Naive thymus-derived CD8-positive, alpha-beta T cell (primary cell): ENCODE data around the gene CDC34. TPM values are rescaled to one million over a fixed set of nuclear protein-coding genes. Genes with fewer than 3 reads are reported as not detected.

ENCODE experiments used
- ATAC-seq, 2 donors: fragments of 150-1000 bp; cut with Tn5 transposase in 1 of 2; sonication (Bioruptor Pico), chemical (Tn5 transposase) in 1 of 2; 1 replicate in 1 of 2; 2 replicates in 1 of 2; pipeline ENCODE4 v1.10.0; 2021; ENCODE audit warnings: mild to moderate bottlenecking in 2 of 2, moderate library complexity in 2 of 2
- POLR2A ChIA-PET: fragments of 350-600 bp; sonication (Branson Sonifier 250); formaldehyde crosslinking; loops from one replicate; lab custom pipeline; 2021; ENCODE audit warnings: antibody characterized with exemption; lab: Charles Lee
- DNase-seq, 10 donors: peaks; one replicate each; pipeline versions ENCODE4 v3.0.0 to v3.0.0-alpha.2; 2020 to 2022
- H3K27ac Mint-ChIP-seq, 10 donors: one replicate each; pipeline ENCODE4 v1.8.0; 2020 to 2022; ENCODE audit warnings: mild to moderate bottlenecking in 10 of 10, mixed read lengths in 10 of 10, moderate library complexity in 4 of 10, inconsistent platforms in 1 of 10
- H3K27me3 Mint-ChIP-seq, 5 donors: one replicate each; pipeline ENCODE4 v1.8.0; 2021 to 2022; ENCODE audit warnings: mixed read lengths in 5 of 5
- H3K36me3 Mint-ChIP-seq, 3 donors: one replicate each; pipeline ENCODE4 v1.8.0; 2020 to 2022; ENCODE audit warnings: mixed read lengths in 3 of 3, mild to moderate bottlenecking in 2 of 3, inconsistent platforms in 1 of 3
- H3K4me1 Mint-ChIP-seq, 4 donors: one replicate each; pipeline ENCODE4 v1.8.0; 2021 to 2022; ENCODE audit warnings: mixed read lengths in 4 of 4
- H3K4me3 Mint-ChIP-seq, 10 donors: one replicate each; pipeline ENCODE4 v1.8.0; 2020 to 2022; ENCODE audit warnings: mild to moderate bottlenecking in 10 of 10, mixed read lengths in 10 of 10, moderate library complexity in 6 of 10, inconsistent platforms in 1 of 10
- H3K9me3 Mint-ChIP-seq, 9 donors: one replicate each; pipeline ENCODE4 v1.8.0; 2020 to 2022; ENCODE audit warnings: mixed read lengths in 9 of 9, mild to moderate bottlenecking in 3 of 9, inconsistent platforms in 1 of 9, moderate library complexity in 1 of 9
- polyA plus RNA-seq, 3 donors: library from polyadenylated mRNA; unstranded; fragments of 300-500 nt; fragmentation: Illumina TruSeq; gene quantifications; one replicate each; pipeline ENCODE4 v1.2.3, GENCODE V29; 2021
- total RNA-seq, 8 experiments: library from RNA in 2 of 8; stranded (reverse) in 2 of 8; gene quantifications; one replicate each; pipeline ENCODE4 v1.2.3 and lab custom pipeline; 2021 to 2026

Gene CDC34
- total and polyA plus RNA-seq, 5 experiments from 2014 or later, result 20.6 to 46.7 (median 41.7) TPM

DNA sequence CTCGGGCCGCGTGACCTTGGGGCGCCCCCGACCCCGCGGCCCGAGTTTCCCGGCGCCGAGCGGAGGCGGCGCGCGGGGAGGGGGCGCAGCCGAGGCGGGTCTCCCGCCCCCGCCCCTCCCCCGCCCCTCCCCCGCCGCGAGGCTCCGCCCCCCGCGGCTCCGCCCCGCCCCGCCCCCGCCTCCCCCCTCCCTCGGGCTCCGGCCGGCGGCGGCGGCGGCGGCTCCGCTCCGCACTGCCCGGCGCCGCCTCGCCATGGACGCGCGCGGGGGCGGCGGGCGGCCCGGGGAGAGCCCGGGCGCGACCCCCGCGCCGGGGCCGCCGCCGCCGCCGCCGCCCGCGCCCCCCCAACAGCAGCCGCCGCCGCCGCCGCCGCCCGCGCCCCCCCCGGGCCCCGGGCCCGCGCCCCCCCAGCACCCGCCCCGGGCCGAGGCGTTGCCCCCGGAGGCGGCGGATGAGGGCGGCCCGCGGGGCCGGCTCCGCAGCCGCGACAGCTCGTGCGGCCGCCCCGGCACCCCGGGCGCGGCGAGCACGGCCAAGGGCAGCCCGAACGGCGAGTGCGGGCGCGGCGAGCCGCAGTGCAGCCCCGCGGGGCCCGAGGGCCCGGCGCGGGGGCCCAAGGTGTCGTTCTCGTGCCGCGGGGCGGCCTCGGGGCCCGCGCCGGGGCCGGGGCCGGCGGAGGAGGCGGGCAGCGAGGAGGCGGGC is 58.3 kb downstream of the CDC34 start, which contains the start of gene HCN2:
TSS of gene HCN2 (plus strand) at position 189 of the 703 bp plus-strand sequence. CDS start at position 254, 65 bp downstream.
- H3K4me3 Mint-ChIP-seq, result peak within 1 kb of the TSS; percentile 42 to 68 (median 54)
- POLR2A ChIA-PET, result interaction anchor here (0.6 kb wide), 1 partner anchor 58 kb away, joined by 3 read pairs; no protein-coding TSS in a partner anchor
- DNase-seq (no peak), ATAC-seq (peak; percentile 4 to 24)
- peaks cover 0 to 36% (median 0%) of the 10 kb centered on the region in 5 donors for H3K27me3 Mint-ChIP-seq
- H3K4me1 Mint-ChIP-seq, result peaks cover 1 to 13% (median 10%) of the 10 kb centered on the region in 4 donors
- no peaks in the 10 kb centered on the region for H3K9me3 Mint-ChIP-seq
- H3K27ac Mint-ChIP-seq, result no peak within 1 kb of the TSS
- H3K36me3 Mint-ChIP-seq, result no peaks in the 10 kb centered on the region

DNA sequence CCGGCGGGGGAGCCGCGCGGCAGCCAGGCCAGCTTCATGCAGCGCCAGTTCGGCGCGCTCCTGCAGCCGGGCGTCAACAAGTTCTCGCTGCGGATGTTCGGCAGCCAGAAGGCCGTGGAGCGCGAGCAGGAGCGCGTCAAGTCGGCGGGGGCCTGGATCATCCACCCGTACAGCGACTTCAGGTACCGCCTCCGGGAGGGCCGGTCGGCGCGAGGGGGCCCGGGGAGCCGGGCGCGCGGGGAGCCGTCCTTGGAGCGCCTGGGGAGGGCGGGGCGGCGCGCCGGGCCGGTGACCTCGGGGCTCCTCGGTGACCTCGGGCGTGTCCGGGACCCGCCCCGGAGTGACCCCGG is 58.8 kb downstream of the CDC34 start:
- H3K36me3 Mint-ChIP-seq, result no peaks in the 10 kb centered on the region
- peak; percentile 48 to 54 for ATAC-seq
- H3K27me3 Mint-ChIP-seq, result peaks cover 0 to 36% (median 0%) of the 10 kb centered on the region in 5 donors
- peak in 6 of 10 donors; percentile 25 to 44 (median 37) for DNase-seq
- peak overlapping the region in 5 of 10 donors; percentile 42 to 66 (median 63) for H3K4me3 Mint-ChIP-seq
- H3K9me3 Mint-ChIP-seq, result no peaks in the 10 kb centered on the region
- POLR2A ChIA-PET, result interaction anchor here (0.6 kb wide), 1 partner anchor 58 kb away, joined by 3 read pairs; no protein-coding TSS in a partner anchor
- H3K27ac Mint-ChIP-seq, result no peak overlapping the region
- H3K4me1 Mint-ChIP-seq, result peaks cover 1 to 13% (median 10%) of the 10 kb centered on the region in 4 donors

DNA sequence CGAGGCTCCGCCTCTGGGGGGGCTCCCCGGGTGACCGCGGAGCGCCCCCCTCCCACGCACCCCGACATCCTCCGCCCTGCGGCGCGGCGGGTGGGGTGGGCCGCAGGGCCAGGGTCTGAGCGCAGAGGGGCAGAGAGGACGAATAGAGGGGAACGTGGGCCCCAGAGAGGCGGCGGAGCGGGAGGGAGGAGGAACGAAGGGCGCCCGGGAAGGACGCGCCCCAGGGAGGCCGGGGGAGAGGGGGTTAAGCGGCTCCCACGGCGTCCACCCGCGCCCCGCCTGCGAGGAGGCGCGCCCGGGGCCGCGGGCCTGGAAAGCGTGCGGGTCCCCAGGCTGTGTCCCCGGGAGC is 59.2 kb downstream of the CDC34 start:
- H3K4me3 Mint-ChIP-seq, result peak overlapping the region in 1 of 10 donors; percentile 49
- H3K27me3 Mint-ChIP-seq, result peaks cover 0 to 36% (median 0%) of the 10 kb centered on the region in 5 donors
- H3K27ac Mint-ChIP-seq, result no peak overlapping the region
- POLR2A ChIA-PET, result no interaction called here
- H3K36me3 Mint-ChIP-seq, result no peaks in the 10 kb centered on the region
- ATAC-seq (no peak), DNase-seq (no peak)
- no peaks in the 10 kb centered on the region for H3K9me3 Mint-ChIP-seq
- H3K4me1 Mint-ChIP-seq, result peaks cover 1 to 13% (median 10%) of the 10 kb centered on the region in 4 donors

DNA sequence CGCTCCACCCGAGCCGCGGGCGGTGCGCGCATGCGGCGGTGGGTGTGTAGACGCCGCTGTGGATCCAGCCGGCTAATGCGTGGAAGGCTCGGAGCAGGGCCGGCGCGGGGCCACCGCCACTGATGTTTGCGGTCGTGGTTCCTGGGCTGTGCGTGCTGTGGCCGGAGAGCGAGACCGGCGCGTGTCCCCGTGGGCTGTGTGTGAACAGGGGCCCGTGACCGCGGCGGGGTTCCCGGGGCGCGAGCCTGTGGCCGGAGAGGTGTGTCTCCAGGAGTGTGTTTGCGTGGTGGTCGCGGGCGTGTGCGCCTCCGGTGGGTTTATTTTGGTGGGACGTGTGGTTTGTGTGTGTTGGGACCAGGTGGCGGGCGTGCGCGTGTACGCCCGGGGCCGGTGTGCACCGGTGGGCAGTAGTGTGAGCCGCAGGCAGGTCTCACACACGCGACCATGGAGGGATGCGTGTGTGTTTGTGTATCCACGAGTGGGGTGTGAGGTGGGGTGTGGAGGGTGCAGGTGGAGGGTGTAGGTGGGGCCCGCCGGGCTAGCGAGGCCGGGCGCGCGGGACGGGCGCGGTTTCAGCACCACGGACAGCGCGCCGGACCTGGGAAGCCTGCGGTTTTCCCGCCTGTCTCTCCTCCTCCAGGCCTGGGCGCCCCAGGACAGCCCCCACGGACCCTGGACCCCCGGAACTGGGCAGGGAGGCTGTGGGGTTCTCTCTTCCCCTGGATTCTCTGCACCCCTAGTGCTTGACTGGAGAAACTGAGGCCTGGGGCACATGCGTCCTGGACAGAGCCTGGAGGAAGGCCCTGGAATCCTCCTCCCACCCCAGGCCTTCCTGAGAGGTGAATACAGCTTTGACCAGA is 59.8 kb downstream of the CDC34 start:
- DNase-seq, result no peak
- no peak for ATAC-seq
- POLR2A ChIA-PET, result no interaction called here
- H3K27ac Mint-ChIP-seq, result peak overlapping the region in 1 of 10 donors; percentile 51
- H3K4me3 Mint-ChIP-seq, result peak overlapping the region in 8 of 10 donors; percentile 9 to 76 (median 32)
- H3K4me1 Mint-ChIP-seq, result peaks cover under 1 to 13% (median 10%) of the 10 kb centered on the region in 4 donors
- no peaks in the 10 kb centered on the region for H3K9me3 Mint-ChIP-seq
- H3K27me3 Mint-ChIP-seq, result peaks cover 0 to 32% (median 0%) of the 10 kb centered on the region in 5 donors
- no peaks in the 10 kb centered on the region for H3K36me3 Mint-ChIP-seq

Other genes starting within 250 kb of the CDC34 start
- gene PLPP2, start 240.4 kb upstream of the CDC34 start, total RNA-seq, result not detected
- gene PLPP2, start 240.4 kb upstream of the CDC34 start, polyA plus RNA-seq, result under 1 TPM in 1 of 3 donors, not detected in 2; 0.69 TPM
- 10 to 100 TPM; 16.8 to 20.3 TPM for gene MIER2, start 187.0 kb upstream of the CDC34 start, total RNA-seq
- gene MIER2, start 187.0 kb upstream of the CDC34 start, polyA plus RNA-seq, result 1 to 10 TPM; 2.1 to 3.1 (median 2.4) TPM
- not detected for gene C2CD4C, start 122.6 kb upstream of the CDC34 start, total RNA-seq
- gene C2CD4C, start 122.6 kb upstream of the CDC34 start, polyA plus RNA-seq, result not detected
- 1 to 10 TPM; 3.6 to 4.0 TPM for gene SHC2, start 70.7 kb upstream of the CDC34 start, total RNA-seq
- gene SHC2, start 70.7 kb upstream of the CDC34 start, polyA plus RNA-seq, result 1 to 10 TPM in 1 of 3 donors, under 1 TPM in 2; 0.30 to 1.8 (median 0.41) TPM
- gene MADCAM1, start 35.3 kb upstream of the CDC34 start, total RNA-seq, result 1 to 10 TPM; 1.1 to 1.2 TPM
- under 1 TPM; 0.17 to 0.33 (median 0.17) TPM for gene MADCAM1, start 35.3 kb upstream of the CDC34 start, polyA plus RNA-seq
- 10 to 100 TPM; 31.5 to 33.0 TPM for gene TPGS1, start 24.3 kb upstream of the CDC34 start, total RNA-seq
- 10 to 100 TPM; 31.6 to 43.3 (median 42.3) TPM for gene TPGS1, start 24.3 kb upstream of the CDC34 start, polyA plus RNA-seq
- 10 to 100 TPM; 46.9 to 55.9 TPM for gene GZMM, start 12.3 kb downstream of the CDC34 start, total RNA-seq
- 100 to 1,000 TPM; 228 to 450 (median 333) TPM for gene GZMM, start 12.3 kb downstream of the CDC34 start, polyA plus RNA-seq
- gene BSG, start 40.8 kb downstream of the CDC34 start, total RNA-seq, result 100 to 1,000 TPM; 106 to 107 TPM
- 100 to 1,000 TPM; 282 to 313 (median 309) TPM for gene BSG, start 40.8 kb downstream of the CDC34 start, polyA plus RNA-seq
- under 1 TPM; 0.49 to 0.68 TPM for gene HCN2, start 58.1 kb downstream of the CDC34 start, total RNA-seq
- under 1 TPM in 2 of 3 donors, not detected in 1; 0.03 to 0.06 TPM for gene HCN2, start 58.1 kb downstream of the CDC34 start, polyA plus RNA-seq
- gene POLRMT, start 101.8 kb downstream of the CDC34 start, total RNA-seq, result 10 to 100 TPM; 88.4 to 92.3 TPM
- 10 to 100 TPM; 33.2 to 71.1 (median 37.4) TPM for gene POLRMT, start 101.8 kb downstream of the CDC34 start, polyA plus RNA-seq
- gene FGF22, start 108.1 kb downstream of the CDC34 start, total RNA-seq, result 1 to 10 TPM; 2.4 to 2.6 TPM
- not detected for gene FGF22, start 108.1 kb downstream of the CDC34 start, polyA plus RNA-seq
- 100 to 1,000 TPM; 122 to 125 TPM for gene RNF126, start 131.5 kb downstream of the CDC34 start, total RNA-seq
- gene RNF126, start 131.5 kb downstream of the CDC34 start, polyA plus RNA-seq, result 10 to 100 TPM; 56.2 to 70.7 (median 61.0) TPM
- gene FSTL3, start 144.6 kb downstream of the CDC34 start, total RNA-seq, result 1 to 10 TPM; 3.0 to 4.2 TPM
- 1 to 10 TPM; 2.4 to 3.2 (median 2.8) TPM for gene FSTL3, start 144.6 kb downstream of the CDC34 start, polyA plus RNA-seq
- not detected for gene PRSS57, start 163.7 kb downstream of the CDC34 start, total RNA-seq
- 1 to 10 TPM in 1 of 3 donors, not detected in 2; 1.2 TPM for gene PRSS57, start 163.7 kb downstream of the CDC34 start, polyA plus RNA-seq
- gene PALM, start 177.2 kb downstream of the CDC34 start, total RNA-seq, result not detected
- gene PALM, start 177.2 kb downstream of the CDC34 start, polyA plus RNA-seq, result not detected
- not detected for gene MISP, start 219.4 kb downstream of the CDC34 start, total RNA-seq
- not detected for gene MISP, start 219.4 kb downstream of the CDC34 start, polyA plus RNA-seq